Thyroid gland (tissue), 4 donors: ENCODE measurements around the gene KIF18B. TPM values are rescaled to one million over a fixed set of nuclear protein-coding genes. Genes with fewer than 3 reads are reported as not detected.

Experiments
- DNase-seq, 2 donors: peaks; one replicate each; pipeline ENCODE4 v3.0.0-alpha.2; 2019
- H3K27ac ChIP-seq, 3 donors: fragments of 200-600 bp; sonication (generic); 1 replicate in 2 of 3; 2 replicates in 1 of 3; pipeline ENCODE4 v1.5.1; 2016 to 2019; ENCODE audit warnings: mild to moderate bottlenecking in 1 of 3, moderate library complexity in 1 of 3
- H3K27me3 ChIP-seq: fragments of 200-600 bp; sonication (generic); one replicate; pipeline ENCODE4 v1.5.1; 2019
- H3K36me3 ChIP-seq, 2 donors: fragments of 200-600 bp; sonication (generic); one replicate each; pipeline ENCODE4 v1.5.1; 2016 to 2019
- H3K4me1 ChIP-seq, 2 donors: fragments of 200-600 bp; sonication (generic); one replicate each; pipeline ENCODE4 v1.5.1; 2017 to 2019
- H3K4me3 ChIP-seq, 3 donors: fragments of 200-600 bp; sonication (generic); replicated peaks in 1 of 3; 1 replicate in 2 of 3; 2 replicates in 1 of 3; pipeline ENCODE4 v1.5.1; 2016; ENCODE audit warnings: mild to moderate bottlenecking in 1 of 3
- H3K9me3 ChIP-seq: fragments of 200-600 bp; sonication (generic); one replicate; pipeline ENCODE4 v1.5.1; 2017
- CTCF ChIP-seq, 6 experiments: fragments of 200-600 bp in 3 of 6; fragments of 450-650 bp in 3 of 6; sonication (generic) in 3 of 6; IDR thresholded peaks; one replicate each; pipeline ENCODE4 v1.5.1; 2016 to 2019; ENCODE audit warnings: antibody characterized with exemption in 6 of 6, mild to moderate bottlenecking in 2 of 6, inconsistent platforms in 1 of 6, moderate library complexity in 1 of 6
- POLR2A ChIP-seq, 2 donors: fragments of 450-650 bp; IDR thresholded peaks; one replicate each; pipeline ENCODE4 v1.6.1; 2017; ENCODE audit warnings: antibody characterized with exemption in 2 of 2, mild to moderate bottlenecking in 2 of 2, moderate library complexity in 1 of 2
- WGBS, 2 donors: methylation state at CpG; one replicate each; pipeline ENCODE4 v1.1.5; 2017; 5-methylcytosine and 5-hydroxymethylcytosine counted together
- intact Hi-C: fragments of 100-400 bp; cut with DNase I; formaldehyde crosslinking; loops from one replicate; pipeline ENCODE4 v1.15.1; 2023
- total RNA-seq, 4 donors: library from RNA; depleted of rRNA; stranded (reverse); fragments of >200 nt; gene quantifications; one replicate each; pipeline ENCODE4 v1.2.3, GENCODE V29; 2016

Gene KIF18B
- total RNA-seq, 4 donors from 2014 or later: 0.11 to 0.50 (median 0.34) TPM; not detected in 1

- Histone ChIP-seq H3K4me1 (peaks cover 0 to 17% of the 10 kb centered on the region in 2 donors), H3K9me3 (no peaks in the 10 kb centered on the region), H3K27ac (no peak overlapping the region), H3K27me3 (no peaks in the 10 kb centered on the region), H3K36me3 (no peaks in the 10 kb centered on the region), H3K4me3 (no peak overlapping the region)
- intact Hi-C loops: no loop called here
- WGBS, 2 donors: 74 to 78% methylated on average over 10 to 11 of the region's 11 CpGs
- TF ChIP-seq POLR2A (IDR thresholded peaks at IDR 0.05) (no peak), CTCF (IDR thresholded peaks at IDR 0.05) (no peak)
- DNase-seq: no peak
Observed at GRCh38 chr17:44909681-44910144, 37.9 kb downstream of the KIF18B start.

- no peaks in the 10 kb centered on the region for H3K9me3 ChIP-seq
- intact Hi-C loops: no loop called here
- DNase-seq: no peak
- H3K4me1 ChIP-seq: peaks cover 0 to 10% of the 10 kb centered on the region in 2 donors
- no peaks in the 10 kb centered on the region for H3K27me3 ChIP-seq
- no peak overlapping the region for H3K27ac ChIP-seq
- no peak overlapping the region for H3K4me3 ChIP-seq
- no peak for TF ChIP-seq POLR2A (IDR thresholded peaks at IDR 0.05)
- no peak for TF ChIP-seq CTCF (IDR thresholded peaks at IDR 0.05)
- 82 to 86% methylated on average over 10 of the region's 10 CpGs for WGBS, 2 donors
- H3K36me3 ChIP-seq: no peaks in the 10 kb centered on the region
Observed at GRCh38 chr17:44908761-44909326, 38.7 kb downstream of the KIF18B start.

GRCh38 chr17:44907729-44908470, 39.7 kb downstream of the KIF18B start:
- Histone ChIP-seq H3K36me3 (no peaks in the 10 kb centered on the region), H3K9me3 (no peaks in the 10 kb centered on the region), H3K27me3 (no peaks in the 10 kb centered on the region), H3K27ac (no peak overlapping the region), H3K4me1 (peaks cover 0 to 14% of the 10 kb centered on the region in 2 donors), H3K4me3 (no peak overlapping the region)
- DNase-seq: no peak
- 87 to 90% methylated on average over 11 of the region's 11 CpGs for WGBS, 2 donors
- intact Hi-C loops: no loop called here
- TF ChIP-seq CTCF (IDR thresholded peaks at IDR 0.05): no peak
- no peak for TF ChIP-seq POLR2A (IDR thresholded peaks at IDR 0.05)

GRCh38 chr17:44906763-44907728, 40.5 kb downstream of the KIF18B start:
- TF ChIP-seq POLR2A (IDR thresholded peaks at IDR 0.05): no peak
- no peak for TF ChIP-seq CTCF (IDR thresholded peaks at IDR 0.05)
- Histone ChIP-seq H3K4me3 (no peak overlapping the region), H3K27me3 (no peaks in the 10 kb centered on the region), H3K27ac (no peak overlapping the region), H3K36me3 (no peaks in the 10 kb centered on the region), H3K9me3 (no peaks in the 10 kb centered on the region), H3K4me1 (peaks cover 0 to 19% of the 10 kb centered on the region in 2 donors)
- no peak for DNase-seq
- intact Hi-C loops: no loop called here
- WGBS, 2 donors: 64 to 74% methylated on average over 13 to 18 of the region's 18 CpGs
